Hematopoietic multipotent progenitor cell treated with erythropoietin and hydrocortisone succinate and interleukin-3 and kit ligand, for 8 days (in vitro differentiated cells): ENCODE results near the gene EDIL3.

ENCODE experiments used
- DNase-seq: peaks from one replicate; pipeline ENCODE4 v3.0.0-alpha.2; 2015

EDIL3 gene

GRCh38 chr5:83937837-83938236 lies 446.8 kb downstream of the EDIL3 start:
- no peak for DNase-seq

- no peak for DNase-seq
Observed at GRCh38 chr5:83931969-83932368, 452.7 kb downstream of the EDIL3 start.

- peak; percentile 48 for DNase-seq
Observed at GRCh38 chr5:83927140-83927733, 457.4 kb downstream of the EDIL3 start.

GRCh38 chr5:83925955-83926337 lies 458.7 kb downstream of the EDIL3 start:
- DNase-seq, result no peak

GRCh38 chr5:83925321-83925954 lies 459.2 kb downstream of the EDIL3 start:
- no peak for DNase-seq

GRCh38 chr5:83924891-83925290 lies 459.8 kb downstream of the EDIL3 start:
- DNase-seq, result no peak

- DNase-seq, result no peak
Observed at GRCh38 chr5:83924171-83924570, 460.5 kb downstream of the EDIL3 start.

- no peak for DNase-seq
Observed at GRCh38 chr5:83922699-83923098, 462.0 kb downstream of the EDIL3 start.

GRCh38 chr5:83921666-83922193 lies 462.9 kb downstream of the EDIL3 start:
- DNase-seq, result no peak

GRCh38 chr5:83919071-83920041 lies 465.3 kb downstream of the EDIL3 start:
- no peak for DNase-seq

- no peak for DNase-seq
Observed at GRCh38 chr5:83917261-83917908, 467.3 kb downstream of the EDIL3 start.

GRCh38 chr5:83914662-83915418 lies 469.8 kb downstream of the EDIL3 start:
- DNase-seq, result no peak

- no peak for DNase-seq
Observed at GRCh38 chr5:83914199-83914598, 470.5 kb downstream of the EDIL3 start.

GRCh38 chr5:83913593-83913992 lies 471.1 kb downstream of the EDIL3 start:
- DNase-seq, result no peak

GRCh38 chr5:83911367-83911919 lies 473.2 kb downstream of the EDIL3 start:
- DNase-seq, result no peak

- no peak for DNase-seq
Observed at GRCh38 chr5:83900306-83900705, 484.4 kb downstream of the EDIL3 start.

- no peak for DNase-seq
Observed at GRCh38 chr5:83899326-83899970, 485.2 kb downstream of the EDIL3 start.

GRCh38 chr5:83895860-83896259 lies 488.8 kb downstream of the EDIL3 start:
- no peak for DNase-seq

GRCh38 chr5:83891261-83891660 lies 493.4 kb downstream of the EDIL3 start:
- DNase-seq, result no peak
